SU-DHL-6 (cell line): ENCODE data around the gene OR6S1.

Experiments used
- EZH2phosphoT487 ChIP-seq: fragments of 200-600 bp; sonication (generic), shearing (Covaris generic); conservative IDR thresholded peaks from 2 replicates; pipeline ENCODE4 v1.6.1; 2018; ENCODE audit warnings: mild to moderate bottlenecking, antibody characterized with exemption, low read length, moderate library complexity, mixed read lengths
- TF ChIP-seq, protein P1 (sequence below): fragments of 200-600 bp; sonication (generic); IDR thresholded peaks from one replicate; pipeline ENCODE4 v1.5.1; 2017; ENCODE audit warnings: antibody characterized with exemption, mild to moderate bottlenecking, low read length, moderate library complexity; ENCODE audit not compliant: insufficient read depth, poor library complexity, severe bottlenecking

DNA sequence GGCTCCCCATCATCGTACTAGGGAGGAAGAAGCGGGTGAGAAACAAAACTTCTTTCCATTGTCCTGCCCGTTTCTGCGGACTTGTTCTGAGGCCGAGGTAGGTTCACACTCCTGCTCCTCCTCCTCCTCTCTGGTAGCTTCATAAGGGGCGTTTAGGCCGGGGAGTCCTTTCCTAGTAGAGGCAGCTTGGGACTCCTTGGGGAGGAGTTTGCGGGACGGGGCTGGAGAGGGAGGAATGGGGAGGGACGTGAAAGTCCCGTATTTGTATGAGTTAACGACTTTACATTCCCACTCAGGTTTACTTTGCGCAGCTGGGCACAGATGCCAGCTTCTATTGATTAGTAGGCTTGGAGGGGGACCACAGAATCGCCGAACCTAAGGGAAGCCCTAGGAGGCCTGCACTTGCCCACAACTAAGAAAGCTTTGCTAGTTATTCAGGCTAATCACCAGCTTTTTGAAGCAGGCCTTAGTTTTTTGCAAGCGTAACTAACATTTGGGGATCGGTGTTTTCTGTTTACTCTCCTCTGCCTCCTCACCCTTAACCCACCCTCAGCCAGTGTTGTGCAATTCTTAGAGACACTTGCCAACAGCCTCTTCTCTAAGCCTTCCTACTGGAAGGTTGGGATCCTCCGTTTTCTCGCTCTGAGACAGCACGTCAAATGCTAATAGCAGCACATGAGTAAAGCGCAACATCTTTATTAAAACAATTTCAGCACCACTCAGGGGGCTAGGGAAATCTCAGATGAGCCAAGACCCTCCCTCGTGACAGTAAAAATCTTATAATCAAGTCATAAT is 43.4 kb upstream of the OR6S1 start:
- TF ChIP-seq, protein P1, sequence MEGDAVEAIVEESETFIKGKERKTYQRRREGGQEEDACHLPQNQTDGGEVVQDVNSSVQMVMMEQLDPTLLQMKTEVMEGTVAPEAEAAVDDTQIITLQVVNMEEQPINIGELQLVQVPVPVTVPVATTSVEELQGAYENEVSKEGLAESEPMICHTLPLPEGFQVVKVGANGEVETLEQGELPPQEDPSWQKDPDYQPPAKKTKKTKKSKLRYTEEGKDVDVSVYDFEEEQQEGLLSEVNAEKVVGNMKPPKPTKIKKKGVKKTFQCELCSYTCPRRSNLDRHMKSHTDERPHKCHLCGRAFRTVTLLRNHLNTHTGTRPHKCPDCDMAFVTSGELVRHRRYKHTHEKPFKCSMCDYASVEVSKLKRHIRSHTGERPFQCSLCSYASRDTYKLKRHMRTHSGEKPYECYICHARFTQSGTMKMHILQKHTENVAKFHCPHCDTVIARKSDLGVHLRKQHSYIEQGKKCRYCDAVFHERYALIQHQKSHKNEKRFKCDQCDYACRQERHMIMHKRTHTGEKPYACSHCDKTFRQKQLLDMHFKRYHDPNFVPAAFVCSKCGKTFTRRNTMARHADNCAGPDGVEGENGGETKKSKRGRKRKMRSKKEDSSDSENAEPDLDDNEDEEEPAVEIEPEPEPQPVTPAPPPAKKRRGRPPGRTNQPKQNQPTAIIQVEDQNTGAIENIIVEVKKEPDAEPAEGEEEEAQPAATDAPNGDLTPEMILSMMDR: no peak
- no peak for TF ChIP-seq EZH2phosphoT487
